Measurements from ENCODE around the gene DOCK2. TPM values are rescaled to one million over a fixed set of nuclear protein-coding genes. Genes with fewer than 3 reads are reported as not detected.

Gene DOCK2
- polyA plus RNA-seq, 1 donor (not counting 4 experiments of a cell fraction or from before 2014, with no cell fraction given) = 0.21 TPM

GRCh38 chr5:169867347-169867746, 230.3 kb downstream of the DOCK2 start:
- Histone ChIP-seq H2AFZ (ENCODE audit: control insufficient read depth, low read length) (no peak overlapping the region), H3K36me3 (ENCODE audit: control insufficient read depth in 2 of 2, extremely low read depth in 1 of 2, insufficient read depth in 2 of 2, low read length in 2 of 2) (no peaks in the 10 kb centered on the region), H3K27me3 (ENCODE audit: control insufficient read depth, extremely low read depth, insufficient read depth, low read length) (no peaks in the 10 kb centered on the region), H3K4me3 (ENCODE audit: control insufficient read depth in 2 of 3, extremely low read depth in 1 of 3, insufficient read depth in 2 of 3, low read depth in 1 of 3, low read length in 3 of 3) (no peak overlapping the region), H4K20me1 (ENCODE audit: control insufficient read depth, extremely low read depth, insufficient read depth, low read length) (no peaks in the 10 kb centered on the region), H3K9ac (ENCODE audit: control insufficient read depth, extremely low read depth, insufficient read depth, low read length) (no peak overlapping the region), H3K27ac (ENCODE audit: control insufficient read depth, insufficient read depth, low read length) (no peak overlapping the region), H3K4me1 (ENCODE audit: control insufficient read depth, extremely low read depth, insufficient read depth, low read length) (no peaks in the 10 kb centered on the region), H3K9me3 (ENCODE audit: control insufficient read depth, low read depth, low read length) (no peaks in the 10 kb centered on the region), H3K9me1 (ENCODE audit: control insufficient read depth, extremely low read depth, insufficient read depth, low read length) (no peaks in the 10 kb centered on the region), H3K4me2 (ENCODE audit: control insufficient read depth, extremely low read depth, insufficient read depth, low read depth, low read length) (no peak overlapping the region), H3K79me2 (ENCODE audit: control insufficient read depth, insufficient read depth, low read length) (no peaks in the 10 kb centered on the region)
- TF ChIP-seq CTCF (optimal IDR thresholded peaks at IDR 0.05 in 1 of 3, IDR thresholded peaks at IDR 0.05 in 1 of 3, conservative IDR thresholded peaks at IDR 0.05 in 1 of 3; ENCODE audit: extremely low read depth in 1 of 3, insufficient read depth in 2 of 3, low read length in 3 of 3) (no peak), EZH2 (IDR thresholded peaks at IDR 0.05; ENCODE audit: low read length) (no peak)
- dilution Hi-C loops (cut with MboI; ENCODE audit: extremely low pct_ligation_motif_present, low sequenced_read_pairs) = no loop called here
- no peak for FAIRE-seq
- no peak for DNase-seq (ENCODE audit: low read depth, low spot score)

- no peaks in the 10 kb centered on the region for H3K27me3 ChIP-seq (ENCODE audit: control insufficient read depth, extremely low read depth, insufficient read depth, low read length)
- FAIRE-seq (no peak), DNase-seq (ENCODE audit: low read depth, low spot score) (no peak)
- TF ChIP-seq EZH2 (IDR thresholded peaks at IDR 0.05; ENCODE audit: low read length) = no peak
- TF ChIP-seq CTCF (optimal IDR thresholded peaks at IDR 0.05 in 1 of 3, IDR thresholded peaks at IDR 0.05 in 1 of 3, conservative IDR thresholded peaks at IDR 0.05 in 1 of 3; ENCODE audit: extremely low read depth in 1 of 3, insufficient read depth in 2 of 3, low read length in 3 of 3) = no peak
- H3K36me3 ChIP-seq (ENCODE audit: control insufficient read depth in 2 of 2, extremely low read depth in 1 of 2, insufficient read depth in 2 of 2, low read length in 2 of 2) = no peaks in the 10 kb centered on the region
- H3K4me2 ChIP-seq (ENCODE audit: control insufficient read depth, extremely low read depth, insufficient read depth, low read depth, low read length) = no peak overlapping the region
- H3K9ac ChIP-seq (ENCODE audit: control insufficient read depth, extremely low read depth, insufficient read depth, low read length) = no peak overlapping the region
- H3K9me1 ChIP-seq (ENCODE audit: control insufficient read depth, extremely low read depth, insufficient read depth, low read length) = no peaks in the 10 kb centered on the region
- dilution Hi-C loops (cut with MboI; ENCODE audit: extremely low pct_ligation_motif_present, low sequenced_read_pairs) = no loop called here
- no peaks in the 10 kb centered on the region for H4K20me1 ChIP-seq (ENCODE audit: control insufficient read depth, extremely low read depth, insufficient read depth, low read length)
- no peaks in the 10 kb centered on the region for H3K4me1 ChIP-seq (ENCODE audit: control insufficient read depth, extremely low read depth, insufficient read depth, low read length)
- no peak overlapping the region for H2AFZ ChIP-seq (ENCODE audit: control insufficient read depth, low read length)
- H3K27ac ChIP-seq (ENCODE audit: control insufficient read depth, insufficient read depth, low read length) = no peak overlapping the region
- no peaks in the 10 kb centered on the region for H3K79me2 ChIP-seq (ENCODE audit: control insufficient read depth, insufficient read depth, low read length)
- no peaks in the 10 kb centered on the region for H3K9me3 ChIP-seq (ENCODE audit: control insufficient read depth, low read depth, low read length)
- H3K4me3 ChIP-seq (ENCODE audit: control insufficient read depth in 2 of 3, extremely low read depth in 1 of 3, insufficient read depth in 2 of 3, low read depth in 1 of 3, low read length in 3 of 3) = no peak overlapping the region
Observed at GRCh38 chr5:169869066-169869465, 232.0 kb downstream of the DOCK2 start.

All from keratinocyte (primary cell).